ENCODE results near the gene ELMOD3. TPM values are rescaled to one million over a fixed set of nuclear protein-coding genes. Genes with fewer than 3 reads are reported as not detected.

ELMOD3 gene
- total and polyA plus RNA-seq, 4 donors = 5.5 to 15.8 (median 8.0) TPM

DNA sequence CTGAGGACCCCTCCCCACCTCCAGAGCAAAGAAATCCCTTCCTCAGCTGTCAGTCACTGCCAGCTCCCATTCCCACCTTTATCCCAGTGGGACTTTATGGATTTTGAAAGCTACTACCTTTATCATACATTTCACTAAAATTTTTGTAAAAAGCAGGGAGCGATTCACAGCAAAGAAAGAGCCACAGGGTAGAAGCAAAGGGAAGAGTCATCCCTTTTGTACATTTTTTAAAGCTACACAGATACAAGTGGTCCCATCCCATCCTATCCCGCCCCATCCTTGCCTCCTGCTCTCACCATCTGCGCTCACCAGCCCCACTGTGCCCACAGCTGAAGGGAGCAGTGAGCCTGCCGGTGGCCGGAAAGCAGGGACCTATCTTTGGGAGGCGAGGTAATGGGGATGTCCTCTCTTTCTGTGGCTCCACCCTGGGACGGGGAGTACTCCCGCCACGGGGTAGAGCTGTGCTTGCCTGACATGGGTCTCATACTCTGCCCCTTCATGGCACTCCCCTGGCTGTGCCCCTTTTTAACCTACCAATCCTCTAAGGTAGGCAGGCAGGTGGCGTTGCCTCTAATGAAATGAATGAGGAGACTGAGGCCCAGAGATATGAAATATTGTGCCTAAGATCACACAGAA, 77.1 kb downstream of the ELMOD3 start:
- H3K36me3 ChIP-seq (ENCODE audit: control insufficient read depth in 4 of 4, insufficient read depth in 3 of 4, low read depth in 1 of 4, low read length in 3 of 4) = no peaks in the 10 kb centered on the region
- H3K4me3 ChIP-seq (ENCODE audit: low read depth in 1 of 3, low read length in 3 of 3) = no peak overlapping the region
- TF ChIP-seq RXRA (IDR thresholded peaks at IDR 0.05) (no peak), FOXA2 (IDR thresholded peaks at IDR 0.05) (no peak), YY1 (IDR thresholded peaks at IDR 0.05) (no peak), JUND (IDR thresholded peaks at IDR 0.05) (no peak), HNF4A (conservative IDR thresholded peaks at IDR 0.05) (no peak), GABPA (IDR thresholded peaks at IDR 0.05 in 1 of 2, conservative IDR thresholded peaks at IDR 0.05 in 1 of 2) (no peak), EGR1 (IDR thresholded peaks at IDR 0.05; ENCODE audit: low read depth in 2 of 2) (no peak), RAD21 (IDR thresholded peaks at IDR 0.05) (no peak), FOXA1 (IDR thresholded peaks at IDR 0.05) (no peak), SP1 (IDR thresholded peaks at IDR 0.05) (no peak), NR2F2 (IDR thresholded peaks at IDR 0.05) (no peak), TAF1 (conservative IDR thresholded peaks at IDR 0.05) (no peak), HNF4G (IDR thresholded peaks at IDR 0.05) (no peak)
- TF ChIP-seq, protein P1, sequence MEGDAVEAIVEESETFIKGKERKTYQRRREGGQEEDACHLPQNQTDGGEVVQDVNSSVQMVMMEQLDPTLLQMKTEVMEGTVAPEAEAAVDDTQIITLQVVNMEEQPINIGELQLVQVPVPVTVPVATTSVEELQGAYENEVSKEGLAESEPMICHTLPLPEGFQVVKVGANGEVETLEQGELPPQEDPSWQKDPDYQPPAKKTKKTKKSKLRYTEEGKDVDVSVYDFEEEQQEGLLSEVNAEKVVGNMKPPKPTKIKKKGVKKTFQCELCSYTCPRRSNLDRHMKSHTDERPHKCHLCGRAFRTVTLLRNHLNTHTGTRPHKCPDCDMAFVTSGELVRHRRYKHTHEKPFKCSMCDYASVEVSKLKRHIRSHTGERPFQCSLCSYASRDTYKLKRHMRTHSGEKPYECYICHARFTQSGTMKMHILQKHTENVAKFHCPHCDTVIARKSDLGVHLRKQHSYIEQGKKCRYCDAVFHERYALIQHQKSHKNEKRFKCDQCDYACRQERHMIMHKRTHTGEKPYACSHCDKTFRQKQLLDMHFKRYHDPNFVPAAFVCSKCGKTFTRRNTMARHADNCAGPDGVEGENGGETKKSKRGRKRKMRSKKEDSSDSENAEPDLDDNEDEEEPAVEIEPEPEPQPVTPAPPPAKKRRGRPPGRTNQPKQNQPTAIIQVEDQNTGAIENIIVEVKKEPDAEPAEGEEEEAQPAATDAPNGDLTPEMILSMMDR (IDR thresholded peaks at IDR 0.05; ENCODE audit: low read depth, low read length, missing input control) = no peak
- TF ChIP-seq, protein P2, sequence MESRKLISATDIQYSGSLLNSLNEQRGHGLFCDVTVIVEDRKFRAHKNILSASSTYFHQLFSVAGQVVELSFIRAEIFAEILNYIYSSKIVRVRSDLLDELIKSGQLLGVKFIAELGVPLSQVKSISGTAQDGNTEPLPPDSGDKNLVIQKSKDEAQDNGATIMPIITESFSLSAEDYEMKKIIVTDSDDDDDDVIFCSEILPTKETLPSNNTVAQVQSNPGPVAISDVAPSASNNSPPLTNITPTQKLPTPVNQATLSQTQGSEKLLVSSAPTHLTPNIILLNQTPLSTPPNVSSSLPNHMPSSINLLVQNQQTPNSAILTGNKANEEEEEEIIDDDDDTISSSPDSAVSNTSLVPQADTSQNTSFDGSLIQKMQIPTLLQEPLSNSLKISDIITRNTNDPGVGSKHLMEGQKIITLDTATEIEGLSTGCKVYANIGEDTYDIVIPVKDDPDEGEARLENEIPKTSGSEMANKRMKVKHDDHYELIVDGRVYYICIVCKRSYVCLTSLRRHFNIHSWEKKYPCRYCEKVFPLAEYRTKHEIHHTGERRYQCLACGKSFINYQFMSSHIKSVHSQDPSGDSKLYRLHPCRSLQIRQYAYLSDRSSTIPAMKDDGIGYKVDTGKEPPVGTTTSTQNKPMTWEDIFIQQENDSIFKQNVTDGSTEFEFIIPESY (IDR thresholded peaks at IDR 0.05) = no peak
- TF ChIP-seq, protein P3, sequence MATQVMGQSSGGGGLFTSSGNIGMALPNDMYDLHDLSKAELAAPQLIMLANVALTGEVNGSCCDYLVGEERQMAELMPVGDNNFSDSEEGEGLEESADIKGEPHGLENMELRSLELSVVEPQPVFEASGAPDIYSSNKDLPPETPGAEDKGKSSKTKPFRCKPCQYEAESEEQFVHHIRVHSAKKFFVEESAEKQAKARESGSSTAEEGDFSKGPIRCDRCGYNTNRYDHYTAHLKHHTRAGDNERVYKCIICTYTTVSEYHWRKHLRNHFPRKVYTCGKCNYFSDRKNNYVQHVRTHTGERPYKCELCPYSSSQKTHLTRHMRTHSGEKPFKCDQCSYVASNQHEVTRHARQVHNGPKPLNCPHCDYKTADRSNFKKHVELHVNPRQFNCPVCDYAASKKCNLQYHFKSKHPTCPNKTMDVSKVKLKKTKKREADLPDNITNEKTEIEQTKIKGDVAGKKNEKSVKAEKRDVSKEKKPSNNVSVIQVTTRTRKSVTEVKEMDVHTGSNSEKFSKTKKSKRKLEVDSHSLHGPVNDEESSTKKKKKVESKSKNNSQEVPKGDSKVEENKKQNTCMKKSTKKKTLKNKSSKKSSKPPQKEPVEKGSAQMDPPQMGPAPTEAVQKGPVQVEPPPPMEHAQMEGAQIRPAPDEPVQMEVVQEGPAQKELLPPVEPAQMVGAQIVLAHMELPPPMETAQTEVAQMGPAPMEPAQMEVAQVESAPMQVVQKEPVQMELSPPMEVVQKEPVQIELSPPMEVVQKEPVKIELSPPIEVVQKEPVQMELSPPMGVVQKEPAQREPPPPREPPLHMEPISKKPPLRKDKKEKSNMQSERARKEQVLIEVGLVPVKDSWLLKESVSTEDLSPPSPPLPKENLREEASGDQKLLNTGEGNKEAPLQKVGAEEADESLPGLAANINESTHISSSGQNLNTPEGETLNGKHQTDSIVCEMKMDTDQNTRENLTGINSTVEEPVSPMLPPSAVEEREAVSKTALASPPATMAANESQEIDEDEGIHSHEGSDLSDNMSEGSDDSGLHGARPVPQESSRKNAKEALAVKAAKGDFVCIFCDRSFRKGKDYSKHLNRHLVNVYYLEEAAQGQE (IDR thresholded peaks at IDR 0.05) = no peak
- TF ChIP-seq, protein P4, sequence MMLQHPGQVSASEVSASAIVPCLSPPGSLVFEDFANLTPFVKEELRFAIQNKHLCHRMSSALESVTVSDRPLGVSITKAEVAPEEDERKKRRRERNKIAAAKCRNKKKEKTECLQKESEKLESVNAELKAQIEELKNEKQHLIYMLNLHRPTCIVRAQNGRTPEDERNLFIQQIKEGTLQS (IDR thresholded peaks at IDR 0.05) = no peak
- TF ChIP-seq, protein P5, sequence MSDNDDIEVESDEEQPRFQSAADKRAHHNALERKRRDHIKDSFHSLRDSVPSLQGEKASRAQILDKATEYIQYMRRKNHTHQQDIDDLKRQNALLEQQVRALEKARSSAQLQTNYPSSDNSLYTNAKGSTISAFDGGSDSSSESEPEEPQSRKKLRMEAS (IDR thresholded peaks at IDR 0.05) = no peak
- DNase-seq (ENCODE audit: low spot score) = no peak
- no peak overlapping the region for H3K27ac ChIP-seq (ENCODE audit: low read depth in 1 of 2, low read length in 2 of 2)
- H3K9me3 ChIP-seq (ENCODE audit: control insufficient read depth in 4 of 4, low read length in 3 of 4) = no peaks in the 10 kb centered on the region
- peaks cover 15 to 30% (median 22%) of the 10 kb centered on the region in 4 donors for H3K4me1 ChIP-seq (ENCODE audit: control insufficient read depth in 4 of 4, insufficient read depth in 4 of 4, low read length in 3 of 4)
- no peaks in the 10 kb centered on the region for H3K27me3 ChIP-seq (ENCODE audit: control insufficient read depth in 4 of 4, insufficient read depth in 4 of 4, low read length in 3 of 4)
- no peak overlapping the region for H3K9ac ChIP-seq (ENCODE audit: low read depth in 1 of 2, low read length in 2 of 2)
- 92% methylated on average over 10 of the region's 10 CpGs for WGBS
